ENCODE measurements around the gene FYN.

The FYN gene

DNA sequence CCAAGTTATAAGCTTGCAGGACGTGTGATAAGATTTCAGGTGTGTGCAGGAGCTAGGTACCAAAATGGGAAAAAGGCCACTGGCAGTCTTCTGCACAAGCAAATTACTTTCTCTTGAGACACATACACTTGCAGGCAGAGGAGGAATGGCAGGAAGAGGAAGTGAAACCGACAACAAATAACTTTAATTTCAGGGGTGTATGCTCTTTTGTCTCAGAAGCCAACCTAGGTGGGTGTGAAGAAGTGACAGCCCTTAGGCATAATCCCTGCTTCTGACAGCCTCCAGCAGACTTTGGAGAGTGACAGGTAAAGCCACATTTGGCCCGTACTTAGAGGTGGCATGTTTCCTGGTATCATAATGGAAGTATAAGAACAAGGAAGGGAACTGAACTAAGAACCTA lies 148.7 kb downstream of the FYN start:
- no peak for DNase-seq (ENCODE audit: low read depth)

DNA sequence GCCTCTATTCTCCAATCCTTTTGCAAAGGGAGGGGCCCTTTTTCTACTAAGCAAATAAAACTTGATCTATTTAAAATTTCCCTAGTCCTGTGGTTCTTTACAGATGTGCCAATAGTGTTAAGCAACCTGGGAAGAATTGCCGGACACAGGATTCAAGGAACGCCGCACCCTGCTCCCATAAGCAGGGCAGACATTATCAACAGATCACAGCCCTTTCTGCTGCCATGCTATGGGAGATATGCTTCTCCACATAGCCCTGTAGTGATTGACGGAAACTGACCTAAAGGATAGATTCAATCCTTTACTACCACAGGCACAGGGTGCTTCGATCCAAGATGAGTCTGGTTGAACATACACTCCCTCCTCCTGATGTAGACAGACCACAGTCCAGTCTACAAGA lies 149.2 kb downstream of the FYN start:
- DNase-seq (ENCODE audit: low read depth), result no peak

DNA sequence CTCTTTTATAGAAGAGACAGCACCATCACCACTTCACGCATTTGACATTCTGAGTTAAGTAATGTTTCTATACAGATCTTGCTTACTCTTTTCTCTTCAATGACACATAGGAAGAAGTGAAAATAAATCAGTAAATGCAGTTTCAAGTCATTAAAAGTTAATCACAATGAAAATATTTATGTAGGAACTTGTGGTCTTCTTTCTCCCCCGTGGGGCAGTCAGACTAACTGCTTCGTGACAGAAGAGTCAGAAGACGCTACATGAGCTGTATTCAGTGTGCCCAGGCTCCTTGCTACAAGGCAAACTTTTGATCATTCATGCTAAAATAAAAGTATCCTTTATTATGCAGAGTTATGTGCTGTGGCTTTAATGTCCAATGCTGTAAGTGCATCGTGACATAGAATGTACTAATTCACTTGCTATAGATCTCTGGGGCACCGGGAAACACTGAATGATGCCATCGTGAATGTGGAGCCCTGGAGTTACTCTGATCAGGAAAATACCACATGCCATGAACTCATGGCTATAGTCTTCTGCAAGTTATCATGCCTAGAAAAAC lies 149.8 kb downstream of the FYN start:
- no peak for DNase-seq (ENCODE audit: low read depth)

DNA sequence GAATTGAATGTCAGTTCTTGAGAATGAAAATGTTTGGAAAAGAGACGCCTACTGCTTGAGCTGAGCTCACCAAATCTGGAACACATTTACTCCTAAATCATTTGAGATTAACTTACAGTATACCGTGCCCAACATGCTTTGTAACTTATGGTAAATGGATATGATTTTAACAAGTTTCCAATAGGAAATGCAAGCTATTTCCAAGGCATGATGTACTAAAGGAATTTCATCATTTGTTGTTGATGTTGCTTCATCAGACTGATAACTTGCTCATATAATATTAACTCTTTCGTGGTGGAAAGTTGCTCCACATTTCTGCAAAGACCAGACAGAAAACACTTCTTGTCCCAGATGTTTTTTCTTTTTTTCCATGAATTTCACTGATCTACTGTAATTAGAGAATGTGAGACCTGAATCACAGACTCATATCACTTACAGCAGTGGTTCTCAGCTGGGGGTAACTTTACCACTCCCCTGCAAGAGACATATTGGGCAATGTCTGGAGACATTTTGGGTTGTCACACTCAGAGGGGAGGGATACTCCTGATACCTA lies 151.0 kb downstream of the FYN start:
- peak; percentile 46 for DNase-seq (ENCODE audit: low read depth)

DNA sequence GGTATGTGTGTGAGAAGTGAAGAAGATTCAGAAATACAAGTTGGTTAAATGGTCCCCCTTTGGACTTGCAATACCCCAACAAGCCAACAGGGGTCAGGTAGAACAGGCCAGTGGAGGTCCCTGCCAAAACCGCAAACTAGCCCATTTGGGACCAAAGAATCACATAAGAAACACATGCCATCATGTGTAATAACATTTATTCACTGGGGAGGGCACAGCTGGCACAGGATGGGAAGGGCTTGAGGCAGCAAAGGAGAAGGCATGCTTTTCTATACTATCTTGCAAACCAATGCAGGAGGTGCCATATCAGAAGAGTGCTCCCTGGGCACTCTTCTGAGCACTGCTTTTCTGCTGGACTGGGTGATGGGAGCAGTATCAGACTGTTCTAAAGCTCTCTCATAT lies 151.5 kb downstream of the FYN start:
- no peak for DNase-seq (ENCODE audit: low read depth)

DNA sequence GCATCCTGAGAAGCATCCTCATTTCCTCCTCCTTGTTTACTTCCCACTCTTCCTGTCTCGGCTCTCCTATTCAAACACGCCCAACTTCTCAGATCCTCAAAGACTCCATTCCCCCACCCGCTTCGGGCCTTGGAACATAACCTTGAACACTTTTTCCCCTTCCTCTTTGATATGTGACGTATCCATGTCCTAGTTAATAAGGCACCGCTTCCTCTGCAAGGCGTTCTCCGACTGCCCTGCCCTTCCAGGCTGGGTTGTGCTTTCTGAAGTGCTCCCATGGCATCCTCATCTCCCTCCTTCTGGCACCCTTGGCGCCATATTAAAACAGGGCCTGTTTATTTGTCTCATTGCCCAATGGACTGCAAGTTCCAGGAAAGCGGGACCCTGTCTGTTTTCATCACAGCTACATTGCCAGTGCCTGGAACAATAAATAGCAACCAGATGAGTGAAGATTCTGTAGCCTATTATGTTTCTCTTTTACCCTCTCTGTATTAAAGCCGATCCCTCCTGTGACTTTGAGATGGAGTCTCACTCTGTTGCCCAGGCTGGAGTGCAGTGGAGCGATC lies 152.2 kb downstream of the FYN start:
- no peak for DNase-seq (ENCODE audit: low read depth)

DNA sequence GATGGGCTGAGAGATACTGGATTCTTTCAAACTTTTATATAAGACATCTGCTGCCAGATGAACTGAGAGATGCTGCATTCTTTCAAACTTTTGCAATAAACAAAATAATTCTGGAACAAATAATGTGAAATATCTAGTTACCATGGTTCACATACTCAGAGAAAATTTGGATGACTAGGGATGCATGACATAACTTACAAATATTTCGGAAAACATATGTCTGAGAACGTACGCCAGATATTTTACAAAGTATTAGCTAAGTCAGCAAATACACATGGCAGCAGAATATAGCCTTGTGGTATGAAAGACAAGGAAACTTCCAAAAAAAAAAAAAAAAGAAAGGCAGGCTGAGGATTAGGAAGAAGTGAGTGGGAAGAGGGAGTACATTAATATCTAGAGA lies 154.3 kb downstream of the FYN start:
- DNase-seq (ENCODE audit: low read depth), result peak; percentile 32

DNA sequence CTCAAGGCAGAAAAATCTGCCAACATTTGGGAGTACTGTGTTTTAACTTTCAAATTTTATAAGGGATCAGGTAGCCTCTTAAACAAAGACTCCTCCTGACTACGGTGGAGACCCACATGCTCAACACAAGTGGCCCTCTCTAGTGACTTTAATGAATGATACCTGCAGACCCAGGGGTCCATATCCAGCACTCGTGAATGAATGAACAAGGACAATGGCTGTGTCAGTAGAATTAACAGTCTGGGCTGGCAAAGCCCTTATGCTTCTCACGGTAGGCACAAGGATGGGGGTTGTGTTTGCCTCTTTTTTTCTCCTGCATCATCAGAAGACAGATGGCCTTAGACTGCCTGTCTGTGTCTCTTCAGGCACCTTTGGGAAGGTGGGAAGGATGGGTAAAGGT lies 154.9 kb downstream of the FYN start:
- DNase-seq (ENCODE audit: low read depth), result no peak

DNA sequence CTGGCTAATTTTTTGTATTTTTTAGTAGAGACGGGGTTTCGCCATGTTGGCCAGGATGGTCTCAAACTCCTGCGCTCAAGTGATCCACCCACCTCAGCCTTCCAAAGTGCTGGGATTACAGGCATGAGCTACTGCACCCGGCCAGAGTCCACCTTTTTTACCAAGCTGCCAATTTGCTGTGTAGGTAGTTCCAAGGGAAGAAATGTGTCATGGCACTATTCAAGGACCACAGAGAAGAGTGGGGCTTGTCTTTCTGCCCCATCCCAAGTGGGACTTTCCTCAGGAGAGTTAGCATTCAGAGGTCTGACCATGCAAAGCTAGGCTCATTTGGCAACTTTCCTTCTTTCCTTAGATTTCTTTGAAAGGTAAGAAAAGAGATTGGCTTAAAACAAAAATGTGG lies 155.6 kb downstream of the FYN start:
- no peak for DNase-seq (ENCODE audit: low read depth)

DNA sequence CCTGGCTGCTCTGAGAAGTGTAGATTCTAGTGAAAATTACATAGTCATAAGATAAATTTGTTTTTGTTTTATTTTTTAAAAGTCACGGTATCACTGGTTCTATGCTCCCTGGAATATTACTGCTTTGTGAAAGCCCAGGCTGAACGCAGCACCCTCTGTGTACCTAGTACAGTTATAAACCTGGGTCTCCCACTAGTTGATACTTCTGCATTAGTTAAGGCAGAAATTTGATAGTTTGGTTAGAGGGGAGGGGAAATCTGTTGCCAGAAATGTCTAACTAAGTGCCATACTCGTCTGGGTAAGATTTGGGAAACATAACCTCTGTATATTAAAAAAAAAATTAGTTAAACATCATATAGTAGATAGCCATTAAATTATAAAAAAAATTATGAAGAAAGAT lies 156.9 kb downstream of the FYN start:
- DNase-seq (ENCODE audit: low read depth), result no peak

DNA sequence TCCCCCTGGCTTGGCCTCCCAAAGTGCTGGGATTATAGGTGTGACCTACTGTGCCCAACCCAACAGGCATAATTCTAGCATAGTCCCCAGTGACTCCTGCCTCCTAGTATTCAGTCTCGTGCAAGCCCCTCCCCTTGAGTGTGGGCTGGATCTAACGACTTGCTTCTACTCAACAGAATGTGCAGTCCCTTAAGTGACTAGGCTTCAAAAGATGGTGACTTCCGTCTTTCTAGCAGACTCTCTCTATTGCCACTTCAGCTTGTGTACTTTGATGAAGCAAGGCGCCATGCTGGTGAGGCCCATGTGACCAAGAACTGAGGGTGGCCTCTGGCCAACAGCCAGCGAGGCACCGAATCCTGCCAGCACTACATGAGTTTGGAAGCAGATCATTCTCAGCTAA lies 157.9 kb downstream of the FYN start:
- DNase-seq (ENCODE audit: low read depth), result no peak

DNA sequence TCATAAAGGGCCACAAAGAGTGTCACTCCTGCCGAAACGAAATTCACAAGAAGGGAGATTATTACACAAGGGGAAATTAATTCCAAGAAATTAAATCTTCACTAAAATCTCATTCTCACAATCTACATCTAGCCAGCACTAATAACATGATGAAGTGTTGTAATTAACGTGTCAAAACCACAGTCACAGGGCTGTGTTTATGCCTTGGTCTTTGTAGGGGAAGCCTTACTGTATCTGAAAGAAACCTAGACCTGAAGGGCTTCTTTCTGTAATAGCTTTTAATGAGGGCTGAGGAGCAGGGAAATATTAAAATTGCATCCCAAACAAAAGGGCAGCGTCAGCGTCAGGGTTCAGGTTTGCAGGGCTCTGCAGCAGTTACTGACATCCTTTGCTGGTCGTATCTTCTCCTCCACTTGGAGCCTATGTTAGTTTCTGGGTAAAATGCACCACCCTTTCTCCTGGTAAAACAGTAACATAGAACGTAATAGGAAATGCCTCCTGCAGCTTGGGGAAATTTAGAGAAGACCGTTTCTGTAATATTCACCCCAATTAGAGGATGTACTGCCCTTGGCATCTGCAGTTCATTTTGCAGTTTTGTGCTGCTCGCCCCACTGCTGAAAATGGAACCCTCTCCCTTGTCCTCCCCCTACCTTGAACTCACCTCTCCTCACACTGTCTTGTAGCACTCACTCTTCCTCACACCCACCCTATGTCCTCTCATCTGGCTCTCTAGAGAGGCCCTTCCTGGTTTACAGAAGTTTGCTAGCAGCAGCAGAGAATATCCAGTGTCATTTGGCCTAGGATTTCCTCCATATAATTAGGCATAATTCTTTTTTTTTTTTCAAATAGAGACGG lies 158.6 kb downstream of the FYN start:
- DNase-seq (ENCODE audit: low read depth), result no peak

DNA sequence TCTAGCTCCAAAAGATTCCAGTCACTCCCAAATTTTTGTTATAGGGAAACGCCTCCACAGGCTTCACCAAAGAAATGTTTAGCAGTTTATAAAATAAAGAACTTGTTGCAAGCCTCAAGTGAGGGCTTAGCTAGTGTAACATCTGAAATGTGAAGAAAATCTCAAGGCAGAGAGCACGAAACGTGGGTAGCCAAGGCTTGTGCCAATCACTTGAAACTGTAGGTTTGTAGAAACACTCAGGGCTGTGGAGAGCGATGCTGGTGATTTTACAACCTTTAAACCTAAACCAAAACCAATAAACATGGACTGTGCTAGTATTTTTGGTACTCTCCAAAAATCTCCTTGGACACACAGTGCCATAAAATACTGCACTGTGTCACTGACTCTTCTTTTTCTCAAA lies 159.4 kb downstream of the FYN start:
- no peak for DNase-seq (ENCODE audit: low read depth)

DNA sequence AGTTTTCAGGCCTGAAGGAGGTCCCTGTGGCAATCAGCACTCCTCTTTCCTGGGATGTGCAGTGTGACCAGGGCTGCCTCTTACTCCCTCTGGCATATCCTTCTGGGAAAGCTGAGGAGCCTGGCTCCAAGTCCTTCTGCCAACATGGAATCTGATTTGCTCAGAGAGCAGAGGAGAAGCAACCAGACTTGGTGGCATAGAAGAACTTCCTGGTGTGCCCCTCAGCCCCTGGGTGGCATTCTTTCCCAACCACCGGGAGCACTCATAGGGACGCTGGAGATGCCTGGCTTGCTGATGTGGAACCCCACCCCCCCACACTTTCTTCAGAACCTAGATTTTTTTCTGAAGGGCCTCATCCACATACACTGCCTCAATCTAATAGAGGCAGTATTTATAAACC lies 160.0 kb downstream of the FYN start:
- no peak for DNase-seq (ENCODE audit: low read depth)

DNA sequence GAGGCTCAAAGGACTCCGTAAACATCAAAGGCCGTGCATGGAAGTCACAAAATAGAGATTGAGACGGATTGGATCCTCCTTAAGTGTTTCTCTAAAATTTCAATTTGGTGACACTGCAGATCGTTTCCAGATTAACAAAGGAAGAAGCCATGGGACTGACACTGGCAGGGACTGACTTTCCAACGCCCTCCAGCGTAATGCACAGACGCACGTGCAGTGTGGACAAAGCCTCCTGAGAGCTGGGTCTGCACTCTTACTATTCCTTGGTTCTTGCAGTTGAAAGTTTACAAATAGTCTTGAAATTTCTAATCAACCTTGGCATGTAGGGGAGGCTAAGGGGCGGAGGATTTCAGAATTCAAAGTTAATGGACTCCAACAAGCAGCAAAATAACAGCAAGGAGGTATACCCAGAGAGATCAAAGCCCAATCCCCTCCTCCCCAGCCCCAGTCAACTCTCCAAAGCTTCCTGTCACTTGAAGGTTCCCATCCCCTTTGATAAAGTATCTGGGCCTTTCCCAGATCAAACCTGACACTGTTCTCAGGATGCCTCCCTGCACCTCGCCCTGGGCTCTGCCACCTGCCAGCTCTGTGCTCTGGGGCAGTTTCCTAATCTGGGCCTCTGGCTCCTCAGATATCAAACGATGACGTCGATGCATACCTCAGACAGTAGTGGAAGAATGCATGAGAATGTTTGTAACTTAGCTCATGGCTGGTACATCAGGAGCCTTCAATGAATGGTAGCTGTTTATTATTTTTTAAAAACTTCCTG lies 161.1 kb downstream of the FYN start:
- DNase-seq (ENCODE audit: low read depth), result no peak

DNA sequence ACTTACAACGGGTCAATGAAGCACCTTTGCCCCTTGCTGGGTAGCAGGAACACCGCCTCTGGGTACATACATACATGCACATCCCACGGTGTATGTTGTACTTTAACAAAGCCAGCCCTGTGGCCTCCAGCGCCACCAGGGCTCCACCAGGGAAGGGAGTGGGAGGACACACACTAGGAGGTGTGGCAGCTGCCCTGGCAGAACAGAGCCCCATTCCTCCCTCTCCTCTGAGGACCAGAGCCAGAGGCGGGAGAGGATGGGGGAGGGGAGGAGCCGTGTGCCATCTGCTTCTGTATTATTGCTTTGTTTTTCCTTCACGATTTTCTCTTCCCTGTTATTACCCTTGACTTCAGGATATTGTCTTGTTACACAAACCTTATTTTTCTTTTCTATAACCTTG lies 161.8 kb downstream of the FYN start:
- DNase-seq (ENCODE audit: low read depth), result no peak

DNA sequence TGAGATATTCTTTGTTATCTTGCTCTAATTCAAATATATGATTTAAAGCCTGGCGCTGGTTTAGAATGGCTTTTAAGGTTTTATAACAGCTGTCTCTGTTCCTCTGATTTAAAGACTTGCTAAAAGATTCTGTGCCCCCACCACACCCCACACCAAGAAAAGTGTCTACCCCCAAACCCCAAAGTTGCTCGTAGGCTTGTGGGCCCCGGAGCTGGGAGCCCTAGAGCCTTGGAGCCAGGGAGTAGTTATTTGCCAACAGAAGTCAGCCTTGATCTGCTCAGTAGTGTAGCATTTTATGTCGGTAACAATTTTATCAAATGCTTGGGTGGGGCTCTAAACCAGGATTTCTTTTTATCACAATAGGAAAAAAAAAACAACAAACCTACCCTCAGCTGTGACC lies 162.3 kb downstream of the FYN start:
- no peak for DNase-seq (ENCODE audit: low read depth)

DNA sequence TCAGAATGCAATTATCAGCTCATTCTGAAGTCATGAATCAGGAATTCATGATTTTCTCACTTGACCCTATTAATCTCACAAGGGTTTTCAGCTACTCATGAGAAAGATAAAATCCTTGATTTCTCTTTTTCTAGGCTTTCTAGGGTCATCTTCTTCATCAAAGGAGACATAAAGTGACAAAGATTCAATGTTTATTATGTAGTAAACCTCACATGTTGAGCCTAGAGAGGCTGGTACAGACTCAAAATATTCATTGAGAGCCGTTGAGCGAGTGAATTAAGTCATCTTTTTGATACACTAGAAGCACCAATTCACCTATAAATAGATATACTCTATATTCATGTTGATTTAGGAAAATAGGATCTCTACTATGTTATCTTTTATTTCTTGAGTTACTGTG lies 162.8 kb downstream of the FYN start:
- DNase-seq (ENCODE audit: low read depth), result no peak

DNA sequence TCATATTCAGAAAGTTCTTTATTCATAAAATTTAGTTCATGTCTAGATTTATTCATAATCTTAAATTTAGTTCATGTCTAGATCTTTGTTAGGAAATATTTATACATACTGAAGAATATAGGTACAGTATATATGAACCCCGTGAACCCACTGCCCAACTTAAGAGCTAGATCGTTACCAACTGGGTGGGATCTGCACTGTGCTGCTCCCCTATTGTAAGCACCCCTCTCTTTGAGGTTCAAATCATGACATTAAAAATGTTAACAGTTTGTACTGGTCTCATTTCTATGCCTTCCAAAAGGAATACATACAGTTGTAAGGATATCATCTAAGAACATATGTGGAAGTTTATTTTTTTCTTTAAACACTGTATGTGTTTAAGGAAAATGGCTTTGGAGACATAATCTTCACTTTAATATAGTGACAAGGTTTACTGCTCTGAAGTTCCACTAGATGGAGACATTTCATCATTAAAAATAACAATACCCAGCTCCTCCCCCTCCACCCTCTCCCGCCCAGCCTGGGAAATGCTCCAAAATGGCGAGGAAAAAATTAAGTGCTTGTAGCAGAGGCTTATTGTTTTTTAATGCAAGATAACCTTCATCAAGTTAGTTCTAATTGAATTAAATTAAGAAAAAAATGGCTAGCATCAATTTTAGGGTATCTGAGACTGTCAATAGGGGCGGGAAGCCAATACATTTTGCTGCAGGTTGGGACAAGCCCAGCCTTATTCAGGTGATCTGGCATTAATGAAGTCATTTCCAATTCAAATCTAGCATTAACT lies 163.4 kb downstream of the FYN start:
- DNase-seq (ENCODE audit: low read depth), result peak; percentile 44

DNA sequence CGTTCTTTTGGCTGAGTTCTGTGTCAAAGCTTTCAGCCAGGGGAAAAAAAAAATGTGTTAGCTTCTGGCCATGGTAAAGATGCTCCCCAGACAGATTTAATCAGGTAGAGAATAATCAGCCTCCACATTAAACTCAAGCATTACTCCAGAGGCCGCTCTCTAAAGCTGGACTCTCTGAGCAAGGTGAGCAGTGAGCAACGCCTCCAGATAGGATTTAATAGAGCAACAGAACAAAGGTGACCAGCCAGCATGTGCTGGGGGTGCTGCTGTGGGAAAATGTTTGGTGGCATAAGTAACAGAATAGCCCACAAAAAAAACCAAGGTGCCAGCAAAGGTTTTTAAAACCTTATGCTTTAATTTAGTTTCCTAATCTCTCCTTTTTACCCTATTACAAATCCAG lies 164.1 kb downstream of the FYN start:
- DNase-seq (ENCODE audit: low read depth), result no peak

DNA sequence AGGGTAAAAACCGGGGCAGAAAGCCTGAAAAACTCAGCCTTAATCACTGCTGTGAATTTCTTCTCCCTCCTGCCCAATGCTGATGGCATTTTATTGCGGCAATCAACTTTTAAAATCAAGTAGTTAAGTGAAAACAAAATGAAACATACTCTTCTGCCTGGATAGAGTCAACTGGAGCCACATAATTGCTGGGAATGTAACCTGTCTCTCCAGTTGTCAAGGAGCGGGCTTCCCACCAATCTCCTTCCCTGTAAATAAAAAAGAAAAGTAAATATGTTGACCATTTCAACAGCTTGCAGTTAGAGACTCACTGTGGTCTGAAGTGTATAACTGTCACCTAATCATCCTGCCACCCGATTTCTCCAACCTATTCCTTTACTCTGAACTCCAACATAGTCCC lies 165.5 kb downstream of the FYN start:
- DNase-seq (ENCODE audit: low read depth), result no peak

DNA sequence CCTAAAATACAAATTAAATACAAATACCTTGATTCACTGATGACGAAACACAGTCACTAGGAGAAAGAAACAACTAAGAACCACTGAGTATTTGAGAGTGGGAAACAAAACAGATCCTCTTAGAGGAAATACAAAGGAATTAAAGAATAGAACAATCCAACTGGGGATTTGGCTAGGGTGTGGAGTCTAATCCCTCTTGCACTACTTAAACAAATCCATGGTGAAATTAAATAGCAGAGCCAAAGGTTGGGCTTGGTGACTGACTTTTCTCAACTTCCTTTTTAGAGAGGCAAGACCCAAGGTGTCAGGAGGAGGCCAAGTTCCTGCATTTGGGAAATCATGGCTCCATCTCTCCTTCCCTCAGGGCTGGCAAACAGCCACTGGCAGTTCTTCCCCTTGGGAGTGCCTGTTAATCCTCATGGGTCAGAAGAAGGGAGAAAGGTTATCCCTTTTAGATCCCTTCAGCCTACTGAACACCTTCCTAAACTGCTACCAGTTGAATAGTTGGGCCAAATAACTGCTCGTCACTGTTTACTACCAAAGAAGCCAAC lies 166.3 kb downstream of the FYN start:
- no peak for DNase-seq (ENCODE audit: low read depth)
